Colonic mucosa (tissue), 4 donors: Measurements from ENCODE around the gene ZNF784. TPM values are rescaled to one million over a fixed set of nuclear protein-coding genes. Genes with fewer than 3 reads are reported as not detected.

Experiments
- DNase-seq: peaks from one replicate; pipeline ENCODE4 v3.0.0-alpha.2; 2020
- H3K27ac ChIP-seq: fragments of 200-600 bp; one replicate; pipeline ENCODE4 v1.8.0; 2021
- H3K27me3 ChIP-seq: fragments of 200-600 bp; one replicate; pipeline ENCODE4 v1.8.0; 2021
- H3K36me3 ChIP-seq: fragments of 200-600 bp; one replicate; pipeline ENCODE4 v1.8.0; 2021
- H3K4me1 ChIP-seq: fragments of 200-600 bp; one replicate; pipeline ENCODE4 v1.8.0; 2021; ENCODE audit warnings: mild to moderate bottlenecking
- H3K4me3 ChIP-seq: fragments of 200-600 bp; one replicate; pipeline ENCODE4 v1.8.0; 2021
- H3K9ac ChIP-seq, 2 donors: one replicate each; pipeline ENCODE4 v1.7.0; 2013; ENCODE audit warnings: control low read depth in 2 of 2, low read depth in 2 of 2, low read length in 2 of 2
- H3K9me3 ChIP-seq: fragments of 200-600 bp; one replicate; pipeline ENCODE4 v1.8.0; 2021
- intact Hi-C: fragments of 100-400 bp; cut with DNase I; formaldehyde crosslinking; loops from one replicate; pipeline ENCODE4 v1.14.1; 2022
- total RNA-seq, 2 donors: library from RNA; stranded (reverse); fragmentation: NEBNext Ultra II Directional in 1 of 2; extraction: Animal tissue kit (Norgen Biotek cat#: 25700) in 1 of 2; gene quantifications; one replicate each; pipeline ENCODE4 v1.2.1, GENCODE V29; 2021
- TF ChIP-seq, protein P1 (sequence below): fragments of 200-600 bp; IDR thresholded peaks from one replicate; pipeline ENCODE4 v1.8.0; 2022; ENCODE audit warnings: antibody characterized with exemption, mild to moderate bottlenecking
- donor health status: healthy.
- donor health status: DM: no; HTN: no; CAD: no.
- donor health status: DM: no; HTN: no; CAD: no.

Gene ZNF784
- total RNA-seq, 2 donors from 2014 or later = 9.9 to 10.2 TPM

- no peaks in the 10 kb centered on the region for H3K9me3 ChIP-seq
- no peak for DNase-seq
- peaks cover 28% of the 10 kb centered on the region for H3K36me3 ChIP-seq
- intact Hi-C loops = no loop called here
- H3K4me1 ChIP-seq = no peaks in the 10 kb centered on the region
- H3K27ac ChIP-seq = no peak overlapping the region
- H3K4me3 ChIP-seq = no peak overlapping the region
- H3K9ac ChIP-seq = no peak overlapping the region
- TF ChIP-seq, protein P1, sequence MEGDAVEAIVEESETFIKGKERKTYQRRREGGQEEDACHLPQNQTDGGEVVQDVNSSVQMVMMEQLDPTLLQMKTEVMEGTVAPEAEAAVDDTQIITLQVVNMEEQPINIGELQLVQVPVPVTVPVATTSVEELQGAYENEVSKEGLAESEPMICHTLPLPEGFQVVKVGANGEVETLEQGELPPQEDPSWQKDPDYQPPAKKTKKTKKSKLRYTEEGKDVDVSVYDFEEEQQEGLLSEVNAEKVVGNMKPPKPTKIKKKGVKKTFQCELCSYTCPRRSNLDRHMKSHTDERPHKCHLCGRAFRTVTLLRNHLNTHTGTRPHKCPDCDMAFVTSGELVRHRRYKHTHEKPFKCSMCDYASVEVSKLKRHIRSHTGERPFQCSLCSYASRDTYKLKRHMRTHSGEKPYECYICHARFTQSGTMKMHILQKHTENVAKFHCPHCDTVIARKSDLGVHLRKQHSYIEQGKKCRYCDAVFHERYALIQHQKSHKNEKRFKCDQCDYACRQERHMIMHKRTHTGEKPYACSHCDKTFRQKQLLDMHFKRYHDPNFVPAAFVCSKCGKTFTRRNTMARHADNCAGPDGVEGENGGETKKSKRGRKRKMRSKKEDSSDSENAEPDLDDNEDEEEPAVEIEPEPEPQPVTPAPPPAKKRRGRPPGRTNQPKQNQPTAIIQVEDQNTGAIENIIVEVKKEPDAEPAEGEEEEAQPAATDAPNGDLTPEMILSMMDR = no peak
- no peaks in the 10 kb centered on the region for H3K27me3 ChIP-seq
These were observed 42.6 kb upstream of the ZNF784 start for GRCh38 chr19:55667006-55667381.

DNA sequence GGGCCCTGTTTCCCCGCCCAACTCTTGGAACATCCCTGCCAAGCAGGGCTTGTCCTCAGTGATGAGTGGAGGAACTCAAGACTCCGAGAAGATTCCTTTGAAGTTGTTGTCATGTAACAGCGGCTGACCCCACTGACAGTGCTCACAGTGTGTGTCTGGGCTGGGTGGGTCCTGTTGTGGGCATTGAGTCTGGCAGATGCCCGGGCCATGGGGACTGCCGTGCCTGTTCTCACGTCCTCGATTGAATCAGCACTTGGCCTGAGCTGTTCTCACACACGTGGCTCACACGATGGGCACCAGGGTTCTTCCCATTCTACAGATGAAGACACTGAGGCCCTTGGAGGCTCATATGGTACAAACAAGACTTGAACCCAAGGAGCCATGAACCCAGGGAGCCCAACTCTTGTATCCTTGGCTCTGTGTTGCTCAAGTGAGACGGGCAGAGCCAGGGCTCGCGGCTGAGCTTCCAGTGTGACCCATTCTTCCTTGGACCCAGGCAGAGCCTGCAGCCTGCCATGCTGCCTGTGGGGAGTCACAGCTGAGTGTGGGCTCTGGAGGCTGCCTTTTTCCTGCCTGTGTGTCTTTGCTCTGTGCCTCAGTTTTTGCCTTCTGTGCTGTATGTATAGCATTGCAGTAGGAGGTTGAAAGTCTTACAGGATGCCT, 42.1 kb upstream of the ZNF784 start:
- H3K4me3 ChIP-seq = no peak overlapping the region
- H3K9ac ChIP-seq = no peak overlapping the region
- no peaks in the 10 kb centered on the region for H3K4me1 ChIP-seq
- DNase-seq = no peak
- TF ChIP-seq, protein P1 = no peak
- intact Hi-C loops = no loop called here
- no peaks in the 10 kb centered on the region for H3K9me3 ChIP-seq
- H3K27me3 ChIP-seq = no peaks in the 10 kb centered on the region
- peaks cover 28% of the 10 kb centered on the region for H3K36me3 ChIP-seq
- no peak overlapping the region for H3K27ac ChIP-seq

DNA sequence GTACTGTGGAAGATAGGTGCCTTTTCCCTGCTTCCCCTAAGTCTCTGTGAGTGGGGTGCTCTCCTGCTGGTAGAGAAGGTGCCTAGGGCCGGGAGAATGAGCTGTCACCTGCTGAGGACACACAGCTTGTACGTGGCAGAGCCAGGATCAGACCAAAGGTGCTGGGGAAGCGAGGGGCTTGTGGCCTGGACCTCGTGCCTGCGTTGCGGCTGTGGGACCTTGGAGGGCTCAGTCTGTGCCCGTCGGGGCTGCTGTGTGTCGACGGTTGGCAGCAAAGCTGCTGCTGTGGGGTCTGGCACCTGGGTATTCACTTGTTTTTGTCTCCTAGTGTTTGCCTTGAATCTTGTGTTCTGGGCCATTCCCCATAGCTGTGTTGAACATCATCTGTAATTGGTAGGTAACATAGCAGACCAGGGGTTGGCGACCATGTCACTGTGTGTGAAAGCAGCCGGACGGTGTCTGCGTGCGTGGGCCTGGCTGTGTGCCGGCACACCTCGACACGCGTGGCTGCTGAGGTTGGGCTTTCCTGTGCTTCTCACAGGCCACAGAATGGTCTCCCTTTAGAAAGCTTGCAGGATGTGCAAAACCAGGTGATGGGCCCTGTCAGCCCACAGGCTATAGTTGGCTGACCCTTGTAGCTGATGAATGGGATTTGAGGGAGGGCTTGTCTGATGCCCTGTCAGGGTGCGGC, 39.6 kb upstream of the ZNF784 start:
- H3K27me3 ChIP-seq = no peaks in the 10 kb centered on the region
- H3K9me3 ChIP-seq = no peaks in the 10 kb centered on the region
- no peak overlapping the region for H3K9ac ChIP-seq
- no peaks in the 10 kb centered on the region for H3K4me1 ChIP-seq
- no peak overlapping the region for H3K27ac ChIP-seq
- H3K36me3 ChIP-seq = peaks cover 27% of the 10 kb centered on the region
- intact Hi-C loops = no loop called here
- TF ChIP-seq, protein P1 = no peak
- DNase-seq = no peak
- H3K4me3 ChIP-seq = no peak overlapping the region

- Histone ChIP-seq H3K4me1 (peaks cover 14% of the 10 kb centered on the region), H3K9me3 (no peaks in the 10 kb centered on the region), H3K9ac (no peak overlapping the region), H3K36me3 (peaks cover 19% of the 10 kb centered on the region), H3K27ac (no peak overlapping the region), H3K27me3 (no peaks in the 10 kb centered on the region), H3K4me3 (no peak overlapping the region)
- TF ChIP-seq, protein P1 = no peak
- intact Hi-C loops = no loop called here
- DNase-seq = no peak
These were observed 37.5 kb upstream of the ZNF784 start for GRCh38 chr19:55661826-55662225.

- peaks cover 19% of the 10 kb centered on the region for H3K36me3 ChIP-seq
- DNase-seq = no peak
- no peak overlapping the region for H3K9ac ChIP-seq
- H3K9me3 ChIP-seq = no peaks in the 10 kb centered on the region
- TF ChIP-seq, protein P1 = no peak
- no peaks in the 10 kb centered on the region for H3K27me3 ChIP-seq
- intact Hi-C loops = no loop called here
- H3K27ac ChIP-seq = no peak overlapping the region
- H3K4me1 ChIP-seq = peaks cover 21% of the 10 kb centered on the region
- no peak overlapping the region for H3K4me3 ChIP-seq
These were observed 36.6 kb upstream of the ZNF784 start for GRCh38 chr19:55660991-55661390.
